Fibroblast of the conjunctiva (primary cell): Measurements from ENCODE around the gene AVEN.

Experiments
- DNase-seq: peaks from one replicate; pipeline ENCODE4 v3.0.0-alpha.2; 2010; ENCODE audit warnings: low read depth

Gene AVEN

GRCh38 chr15:33985287-33985686 lies 53.7 kb downstream of the AVEN start:
- peak; percentile 30 for DNase-seq

GRCh38 chr15:33982516-33982915 lies 56.5 kb downstream of the AVEN start:
- no peak for DNase-seq

- no peak for DNase-seq
Observed at GRCh38 chr15:33980159-33980558, 58.8 kb downstream of the AVEN start.

- DNase-seq = peak; percentile 6
Observed at GRCh38 chr15:33975022-33975565, 63.9 kb downstream of the AVEN start.

GRCh38 chr15:33971811-33972210 lies 67.2 kb downstream of the AVEN start:
- DNase-seq = no peak

DNA sequence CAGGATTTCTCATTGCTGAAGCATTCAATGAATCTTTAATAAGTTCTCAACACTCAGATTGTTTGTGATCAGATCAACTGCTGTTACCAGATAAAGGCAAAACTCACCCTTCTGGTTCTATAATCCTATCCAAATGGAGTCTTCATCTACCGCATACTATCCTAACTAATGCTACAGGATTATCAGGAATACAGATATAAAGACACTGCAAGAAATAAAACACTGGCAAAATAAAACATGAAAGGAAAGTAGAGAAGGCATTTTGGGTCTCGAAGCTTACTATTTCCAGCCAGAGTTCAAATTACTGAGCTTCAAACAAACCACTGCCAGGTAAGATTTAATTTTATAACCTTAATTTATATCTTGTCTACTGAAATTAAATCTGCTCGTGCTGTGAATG lies 70.2 kb downstream of the AVEN start:
- no peak for DNase-seq

- DNase-seq = no peak
Observed at GRCh38 chr15:33968224-33968623, 70.8 kb downstream of the AVEN start, which contains the start of gene CHRM5. TSS of gene CHRM5 (plus strand) at chr15:33968497. CDS start at chr15:34062718, 94,221 bp downstream.

DNA sequence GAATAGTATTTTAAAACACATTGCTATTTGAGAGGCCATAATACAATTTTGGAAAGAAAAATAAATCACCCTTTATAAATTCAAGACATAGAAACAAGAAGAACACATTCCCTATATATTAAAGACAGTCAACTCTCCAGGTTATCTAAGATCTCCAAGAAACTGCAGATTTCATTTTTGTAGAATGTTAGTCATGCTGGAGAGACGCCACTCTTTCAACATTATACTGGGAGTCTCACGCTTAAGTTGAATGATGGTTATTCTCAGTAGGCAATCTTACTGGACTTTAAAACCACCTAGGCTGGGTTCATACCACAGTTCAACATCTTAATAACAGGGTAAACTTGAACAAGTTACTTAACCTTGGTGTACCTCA lies 74.4 kb downstream of the AVEN start:
- no peak for DNase-seq

- peak; percentile 10 for DNase-seq
Observed at GRCh38 chr15:33963831-33964664, 75.0 kb downstream of the AVEN start.

GRCh38 chr15:33960549-33960935 lies 78.5 kb downstream of the AVEN start:
- DNase-seq = no peak

GRCh38 chr15:33959844-33960548 lies 79.0 kb downstream of the AVEN start:
- no peak for DNase-seq

- DNase-seq = no peak
Observed at GRCh38 chr15:33956397-33956796, 82.6 kb downstream of the AVEN start.

DNA sequence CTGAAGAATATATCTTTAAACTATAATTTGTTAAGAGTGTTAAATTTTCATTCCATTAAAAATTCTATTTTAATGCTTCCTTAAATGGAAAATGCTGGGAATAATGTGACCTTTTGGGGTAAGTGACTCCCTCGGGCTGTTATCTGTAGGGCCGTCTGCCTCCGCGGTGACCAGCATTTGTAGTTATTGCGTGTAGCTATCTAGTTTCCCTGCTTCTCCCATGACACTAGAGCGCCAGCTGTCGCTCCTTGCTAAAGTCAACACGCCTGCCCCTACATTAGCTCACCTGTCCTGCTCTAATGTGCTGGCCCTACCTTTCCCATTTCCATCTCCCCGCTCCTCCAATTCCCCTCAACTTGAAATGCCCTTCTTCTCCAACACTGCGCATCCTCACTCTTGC lies 83.1 kb downstream of the AVEN start:
- no peak for DNase-seq

- no peak for DNase-seq
Observed at GRCh38 chr15:33946152-33946551, 92.9 kb downstream of the AVEN start.

DNA sequence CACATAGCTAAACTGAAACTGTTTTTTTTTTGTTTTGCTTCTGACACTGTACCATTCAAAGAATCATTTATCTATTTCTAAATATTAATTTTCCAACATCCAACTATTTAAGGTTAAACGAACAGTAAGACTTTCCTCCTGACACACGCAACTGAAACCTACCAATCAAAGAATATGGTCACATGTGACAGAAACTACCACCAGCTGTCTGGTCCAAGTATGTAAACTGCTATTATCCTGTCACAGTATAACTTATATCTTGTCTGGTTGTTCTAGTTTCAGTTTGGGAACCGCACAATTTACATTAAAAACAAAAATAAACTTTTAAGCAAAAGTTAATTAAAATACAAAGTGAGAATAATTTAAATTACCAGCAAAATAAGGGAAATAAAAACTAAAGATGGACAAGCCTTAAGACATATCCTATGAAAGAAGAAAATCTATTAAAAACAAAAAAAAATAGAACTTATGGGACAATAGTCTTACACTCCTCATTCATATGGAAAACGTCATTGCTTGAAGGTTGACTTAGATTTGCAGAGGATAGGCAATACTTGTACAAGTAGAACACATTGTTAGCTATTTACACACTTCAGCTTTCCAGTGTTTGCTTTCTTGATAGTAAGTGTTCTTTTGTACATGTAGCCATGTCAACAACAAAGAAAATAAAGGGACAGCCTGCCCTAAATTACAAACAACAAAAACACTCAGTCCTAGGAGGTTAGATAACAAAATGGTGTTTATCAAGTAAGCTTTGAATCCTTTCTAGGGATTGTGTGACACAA lies 97.5 kb downstream of the AVEN start:
- no peak for DNase-seq

- no peak for DNase-seq
Observed at GRCh38 chr15:33934921-33935320, 104.1 kb downstream of the AVEN start.

GRCh38 chr15:33934396-33934795 lies 104.6 kb downstream of the AVEN start:
- no peak for DNase-seq

DNA sequence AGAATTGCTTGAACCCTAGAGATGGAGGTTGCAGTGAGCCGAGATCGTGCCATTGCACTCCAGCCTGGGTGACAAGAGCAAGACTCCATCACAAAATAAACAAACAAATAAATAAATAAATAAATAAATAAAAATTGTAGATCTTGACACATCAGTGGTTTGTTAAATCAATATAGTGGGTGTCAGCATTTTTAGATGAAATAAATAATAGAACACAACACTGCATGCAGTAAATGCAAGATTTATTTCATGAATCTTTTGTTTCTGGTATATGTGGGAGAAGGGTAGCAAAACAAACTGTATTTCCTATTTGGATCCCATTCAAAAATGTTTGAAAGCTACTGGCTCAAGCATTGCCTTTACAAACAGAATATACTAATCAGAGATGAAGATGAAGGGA lies 106.3 kb downstream of the AVEN start:
- DNase-seq = no peak

DNA sequence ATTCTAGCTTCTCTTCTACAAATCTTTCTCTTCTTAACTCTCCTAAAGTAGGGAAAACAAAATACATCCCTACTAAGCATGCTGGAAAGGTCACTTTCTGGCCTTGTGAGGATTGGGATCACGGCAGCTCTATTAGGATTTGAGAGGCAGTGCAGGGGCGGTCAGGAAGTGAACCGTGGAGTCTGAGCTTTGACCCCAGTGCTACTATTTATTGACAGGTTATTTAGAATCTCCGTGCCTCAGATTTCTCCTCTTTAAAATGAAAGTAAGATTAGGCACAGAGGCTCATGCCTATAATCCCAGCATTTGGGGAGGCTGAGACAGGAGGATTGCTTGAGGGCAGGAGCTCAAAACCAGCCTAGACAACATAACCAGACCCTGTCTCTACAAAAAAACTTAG lies 112.7 kb downstream of the AVEN start:
- no peak for DNase-seq

GRCh38 chr15:33923446-33923845 lies 115.6 kb downstream of the AVEN start:
- DNase-seq = no peak

DNA sequence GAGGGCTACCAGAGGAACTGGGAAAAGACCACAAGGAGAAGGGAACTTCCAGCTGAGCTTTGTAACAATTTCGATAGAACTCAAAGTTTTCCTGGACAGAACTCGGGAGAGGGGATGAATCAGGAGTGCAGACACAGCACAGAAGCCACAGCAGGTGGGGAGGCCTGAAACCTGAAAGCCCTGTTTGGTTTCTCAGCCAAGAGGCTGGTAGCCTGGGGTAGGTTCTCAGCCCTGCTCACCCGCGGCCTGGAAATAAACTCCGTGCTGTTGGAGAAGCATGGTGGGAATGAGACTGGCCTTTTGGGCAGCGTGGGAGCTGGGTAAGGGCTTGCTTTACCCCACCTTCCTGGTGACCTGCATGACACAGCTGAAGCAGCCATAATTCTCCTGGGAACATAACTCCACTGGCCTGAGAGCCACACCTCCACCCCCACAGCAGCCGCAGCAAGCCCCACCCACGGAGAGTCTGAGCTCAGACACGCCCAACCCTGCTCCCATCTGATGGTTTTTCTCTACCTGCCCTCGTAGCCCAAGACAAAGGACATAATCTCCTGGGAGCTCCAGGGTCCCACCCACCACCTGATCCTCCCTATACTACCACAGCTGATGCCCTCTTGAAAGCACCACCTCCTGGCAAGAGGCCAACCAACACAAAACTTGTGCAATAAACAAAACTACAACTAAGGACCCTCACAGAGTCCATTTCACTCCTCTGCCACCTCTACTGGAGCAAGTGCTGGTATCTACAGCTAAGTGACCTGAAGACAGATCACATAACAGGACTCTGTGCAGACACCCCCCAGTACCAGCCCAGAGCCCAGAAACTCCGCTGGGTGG lies 123.2 kb downstream of the AVEN start:
- no peak for DNase-seq

- no peak for DNase-seq
Observed at GRCh38 chr15:33913459-33913858, 125.5 kb downstream of the AVEN start.
